ENCODE data around the gene GPR158. TPM values are rescaled to one million over a fixed set of nuclear protein-coding genes. Genes with fewer than 3 reads are reported as not detected.

GPR158 gene
- total RNA-seq, 1 donor from 2014 or later, result 7.5 TPM

GRCh38 chr10:25642721-25643120 is 467.9 kb downstream of the GPR158 start:
- Mint-ChIP-seq H3K27ac (no peak overlapping the region), H3K4me3 (no peak overlapping the region), H3K4me1 (no peaks in the 10 kb centered on the region), H3K36me3 (no peaks in the 10 kb centered on the region), H3K27me3 (ENCODE audit: low read depth) (no peaks in the 10 kb centered on the region), H3K9me3 (no peaks in the 10 kb centered on the region)
- DNase-seq (ENCODE audit: low spot score in 2 of 2, unreplicated experiment in 2 of 2), result no peak
- no peak for TF ChIP-seq CTCF (IDR thresholded peaks at IDR 0.05; ENCODE audit: unreplicated experiment)

GRCh38 chr10:25646371-25646770 is 471.6 kb downstream of the GPR158 start:
- Mint-ChIP-seq H3K27ac (no peak overlapping the region), H3K9me3 (no peaks in the 10 kb centered on the region), H3K4me1 (no peaks in the 10 kb centered on the region), H3K36me3 (no peaks in the 10 kb centered on the region), H3K4me3 (no peak overlapping the region), H3K27me3 (ENCODE audit: low read depth) (peaks cover 2% of the 10 kb centered on the region)
- DNase-seq (ENCODE audit: low spot score in 2 of 2, unreplicated experiment in 2 of 2), result no peak
- TF ChIP-seq CTCF (IDR thresholded peaks at IDR 0.05; ENCODE audit: unreplicated experiment), result no peak

- no peaks in the 10 kb centered on the region for H3K36me3 Mint-ChIP-seq
- TF ChIP-seq CTCF (IDR thresholded peaks at IDR 0.05; ENCODE audit: unreplicated experiment), result no peak
- DNase-seq (ENCODE audit: low spot score in 2 of 2, unreplicated experiment in 2 of 2), result no peak
- no peak overlapping the region for H3K4me3 Mint-ChIP-seq
- H3K9me3 Mint-ChIP-seq, result peaks cover 4% of the 10 kb centered on the region
- H3K27ac Mint-ChIP-seq, result no peak overlapping the region
- no peaks in the 10 kb centered on the region for H3K4me1 Mint-ChIP-seq
- H3K27me3 Mint-ChIP-seq (ENCODE audit: low read depth), result peaks cover 2% of the 10 kb centered on the region
These were observed 476.7 kb downstream of the GPR158 start for GRCh38 chr10:25651534-25651933.

Other genes starting within 250 kb of the GPR158 start
- gene PRTFDC1, start 222.4 kb upstream of the GPR158 start, total RNA-seq, result 26.3 to 27.5 TPM (median 27.0 TPM) in 3 replicates
- gene ENKUR, start 158.8 kb upstream of the GPR158 start, total RNA-seq, result 0.25 to 0.36 TPM (median 0.27 TPM) in 3 replicates
- 7.4 to 7.6 TPM (median 7.4 TPM) in 3 replicates for gene THNSL1, start 158.4 kb upstream of the GPR158 start, total RNA-seq